Activated naive CD8-positive, alpha-beta T cell treated with anti-CD3 and anti-CD28 coated beads, Interleukin-2, amount 10 ng/mL, durations not matched to agents 7 days and 5 days (primary cell): ENCODE measurements around the gene SEL1L3. TPM values are rescaled to one million over a fixed set of nuclear protein-coding genes. Genes with fewer than 3 reads are reported as not detected.
"Not testable (repeated sequence)": the region's sequence is repeated elsewhere in the genome, so short reads cannot be mapped to it uniquely, and the experiment has no call there.

Source experiments
- ATAC-seq: fragments of 150-1000 bp; cut with Tn5 transposase; one replicate; pipeline ENCODE4 v1.10.0; 2021; ENCODE audit warnings: low read depth, moderate library complexity
- POLR2A ChIA-PET: fragments of 350-600 bp; sonication (Branson Sonifier 250); formaldehyde crosslinking; loops from one replicate; lab custom pipeline; 2021; ENCODE audit warnings: antibody characterized with exemption; lab: Charles Lee
- DNase-seq: peaks from one replicate; pipeline ENCODE4 v3.0.0; 2021
- H3K27ac Mint-ChIP-seq: one replicate; pipeline ENCODE4 v1.8.0; 2022; ENCODE audit warnings: mild to moderate bottlenecking, mixed read lengths
- H3K27me3 Mint-ChIP-seq: one replicate; pipeline ENCODE4 v1.8.0; 2022; ENCODE audit warnings: mild to moderate bottlenecking, moderate library complexity, mixed read lengths
- H3K36me3 Mint-ChIP-seq: one replicate; pipeline ENCODE4 v1.8.0; 2021; ENCODE audit warnings: mild to moderate bottlenecking, mixed read lengths
- H3K4me1 Mint-ChIP-seq: one replicate; pipeline ENCODE4 v1.8.0; 2021; ENCODE audit warnings: mixed read lengths
- H3K4me3 Mint-ChIP-seq: one replicate; pipeline ENCODE4 v1.8.0; 2022; ENCODE audit warnings: mild to moderate bottlenecking, moderate library complexity, mixed read lengths
- H3K9me3 Mint-ChIP-seq: one replicate; pipeline ENCODE4 v1.8.0; 2021; ENCODE audit warnings: mixed read lengths
- total RNA-seq, 2 experiments: library from RNA; stranded (reverse); gene quantifications; one replicate each; pipeline ENCODE4 v1.2.3, GENCODE V29; 2021

The SEL1L3 gene
- total RNA-seq, 2 experiments from 2014 or later: 62.8 to 69.7 TPM

- H3K9me3 Mint-ChIP-seq: no peaks in the 10 kb centered on the region
These were observed 10.3 kb upstream of the SEL1L3 start for GRCh38 chr4:25872851-25873631.

GRCh38 chr4:25870081-25870480, 7.3 kb upstream of the SEL1L3 start:
- Mint-ChIP-seq H3K4me1 (peaks cover 9% of the 10 kb centered on the region), H3K9me3 (no peaks in the 10 kb centered on the region), H3K27me3 (peaks cover 3% of the 10 kb centered on the region), H3K4me3 (no peak overlapping the region), H3K36me3 (no peaks in the 10 kb centered on the region), H3K27ac (no peak overlapping the region)
- POLR2A ChIA-PET: interaction anchor here (1.4 kb wide), 1 partner anchor 10 kb away, joined by 3 read pairs; no protein-coding TSS in a partner anchor
- ATAC-seq: no peak
- no peak for DNase-seq

More at GRCh38 chr4:25872851-25873631, 10.3 kb upstream of the SEL1L3 start:
- DNase-seq: no peak
- POLR2A ChIA-PET: no interaction called here
- no peak overlapping the region for H3K4me3 Mint-ChIP-seq
- no peak for ATAC-seq
- peaks cover 3% of the 10 kb centered on the region for H3K27me3 Mint-ChIP-seq
- no peak overlapping the region for H3K27ac Mint-ChIP-seq
- H3K36me3 Mint-ChIP-seq: no peaks in the 10 kb centered on the region
- H3K4me1 Mint-ChIP-seq: peaks cover 6% of the 10 kb centered on the region

- POLR2A ChIA-PET: no interaction called here
These were observed 5.0 kb upstream of the SEL1L3 start for GRCh38 chr4:25867781-25868294.

DNA sequence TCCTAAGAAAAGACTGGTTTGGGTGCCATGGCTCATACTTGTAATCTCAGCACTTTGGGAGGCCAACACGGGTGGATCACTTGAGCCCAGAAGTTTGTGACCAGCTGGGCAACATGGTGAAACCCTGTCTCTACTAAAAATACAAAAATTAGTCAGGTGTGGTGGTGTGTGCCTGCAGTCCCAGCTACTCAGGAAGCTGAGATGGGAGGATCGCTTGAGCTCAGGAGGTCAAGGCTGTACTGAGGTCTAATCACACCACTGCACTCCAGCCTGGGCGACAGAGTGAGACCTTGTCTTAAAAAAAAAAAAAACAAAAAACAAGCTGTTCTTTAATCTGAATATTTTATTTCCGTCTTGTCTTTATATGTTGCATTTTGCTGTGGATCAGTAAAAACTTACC, 3.6 kb upstream of the SEL1L3 start:
- H3K4me3 Mint-ChIP-seq, ATAC-seq, POLR2A ChIA-PET, H3K27me3 Mint-ChIP-seq, H3K36me3 Mint-ChIP-seq, H3K9me3 Mint-ChIP-seq, DNase-seq, H3K27ac Mint-ChIP-seq, H3K4me1 Mint-ChIP-seq: not testable (repeated sequence)

More at GRCh38 chr4:25867781-25868294, 5.0 kb upstream of the SEL1L3 start:
- Mint-ChIP-seq H3K36me3 (no peaks in the 10 kb centered on the region), H3K4me1 (peaks cover 3% of the 10 kb centered on the region), H3K4me3 (no peak overlapping the region), H3K27ac (no peak overlapping the region), H3K9me3 (no peaks in the 10 kb centered on the region), H3K27me3 (peaks cover 3% of the 10 kb centered on the region)
- DNase-seq (no peak), ATAC-seq (no peak)

DNA sequence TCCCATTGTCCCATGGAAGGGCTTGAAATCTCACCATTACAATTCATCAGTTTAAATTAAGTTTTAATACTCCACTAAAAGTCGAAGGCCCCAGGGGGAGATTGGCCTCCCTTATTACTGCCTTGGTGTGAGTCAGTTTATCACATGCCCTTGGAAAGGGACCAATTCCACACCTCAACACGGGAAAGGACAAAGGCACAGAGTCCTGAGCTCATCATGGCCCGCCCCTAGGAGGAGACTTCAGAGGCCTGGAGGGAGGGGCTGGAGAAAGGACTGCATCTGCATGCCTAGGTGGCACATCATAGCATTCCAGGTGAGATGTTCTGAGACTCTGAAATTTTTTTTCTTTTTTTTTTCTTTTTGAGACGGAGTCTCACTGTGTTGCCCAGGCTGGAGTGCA, 2.8 kb upstream of the SEL1L3 start:
- peaks cover 7% of the 10 kb centered on the region for H3K36me3 Mint-ChIP-seq
- no peak overlapping the region for H3K27ac Mint-ChIP-seq
- H3K9me3 Mint-ChIP-seq: no peaks in the 10 kb centered on the region
- H3K4me3 Mint-ChIP-seq: no peak overlapping the region
- DNase-seq (no peak), ATAC-seq (no peak)
- H3K27me3 Mint-ChIP-seq: peaks cover 3% of the 10 kb centered on the region
- peaks cover 12% of the 10 kb centered on the region for H3K4me1 Mint-ChIP-seq
- POLR2A ChIA-PET: no interaction called here

DNA sequence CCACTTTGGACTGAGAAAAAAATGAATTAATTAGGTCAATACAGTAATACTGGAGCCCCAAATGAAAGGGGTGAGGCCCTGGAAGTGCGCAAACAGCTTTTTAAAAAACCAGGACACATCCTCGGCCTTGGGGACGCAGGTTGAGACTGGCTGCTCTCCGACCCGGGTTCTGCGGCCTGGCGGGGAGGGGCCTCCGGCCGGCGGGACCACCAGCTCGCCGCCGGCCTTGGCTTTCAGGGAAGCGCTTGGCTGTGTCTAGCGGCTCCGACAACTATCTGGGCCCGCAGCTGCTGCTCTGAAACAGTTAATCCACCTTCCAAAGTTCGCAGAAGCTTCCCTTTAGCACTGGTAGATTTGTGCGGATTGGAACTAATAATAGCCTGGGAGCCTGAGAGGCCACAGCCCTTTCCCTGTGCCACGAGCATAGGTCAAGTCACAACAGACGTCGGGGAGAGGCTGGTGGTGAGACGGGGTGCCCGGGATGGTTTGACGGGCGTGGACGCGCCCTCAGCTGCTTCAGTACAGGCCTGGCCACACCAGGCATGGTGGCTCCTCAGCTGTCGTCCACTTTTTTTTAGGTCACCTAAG, 1.1 kb upstream of the SEL1L3 start:
- Mint-ChIP-seq H3K27ac (peak overlapping the region; percentile 75), H3K36me3 (peaks cover 7% of the 10 kb centered on the region), H3K9me3 (no peaks in the 10 kb centered on the region), H3K27me3 (peaks cover 3% of the 10 kb centered on the region), H3K4me3 (peak overlapping the region; percentile 77), H3K4me1 (peaks cover 29% of the 10 kb centered on the region)
- DNase-seq: no peak
- ATAC-seq: no peak
- POLR2A ChIA-PET: interaction anchor here (2.1 kb wide), 1 partner anchor 9 kb away, joined by 12 read pairs; no protein-coding TSS in a partner anchor

DNA sequence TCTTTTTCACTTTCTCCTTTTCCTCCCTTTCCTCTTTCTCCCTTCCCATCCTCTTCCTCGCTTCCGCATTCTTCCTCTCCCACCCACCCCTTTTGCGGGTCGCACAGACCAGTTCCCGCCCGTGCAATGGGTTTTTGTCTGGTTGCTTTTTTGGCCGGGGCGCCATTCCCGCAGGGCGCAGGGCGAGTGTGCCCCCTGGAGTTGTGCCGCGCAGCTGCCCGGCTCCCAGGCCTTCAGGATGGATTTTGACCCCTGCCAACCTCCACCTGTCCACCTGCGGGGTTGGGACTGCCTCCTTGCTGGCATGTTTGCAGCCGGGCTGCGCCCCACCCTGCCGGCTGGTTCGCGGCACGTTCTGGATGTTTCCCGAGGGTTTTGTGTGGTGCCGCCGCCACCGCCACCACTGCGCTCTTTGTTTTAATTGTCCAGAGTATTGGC, 578 bp upstream of the SEL1L3 start:
- peaks cover 32% of the 10 kb centered on the region for H3K4me1 Mint-ChIP-seq
- ATAC-seq (no peak), DNase-seq (no peak)
- peaks cover 8% of the 10 kb centered on the region for H3K36me3 Mint-ChIP-seq
- H3K27ac Mint-ChIP-seq: peak overlapping the region; percentile 75
- POLR2A ChIA-PET: interaction anchor here (2.1 kb wide), 1 partner anchor 9 kb away, joined by 12 read pairs; no protein-coding TSS in a partner anchor
- H3K9me3 Mint-ChIP-seq: no peaks in the 10 kb centered on the region
- no peaks in the 10 kb centered on the region for H3K27me3 Mint-ChIP-seq
- H3K4me3 Mint-ChIP-seq: peak overlapping the region; percentile 77

DNA sequence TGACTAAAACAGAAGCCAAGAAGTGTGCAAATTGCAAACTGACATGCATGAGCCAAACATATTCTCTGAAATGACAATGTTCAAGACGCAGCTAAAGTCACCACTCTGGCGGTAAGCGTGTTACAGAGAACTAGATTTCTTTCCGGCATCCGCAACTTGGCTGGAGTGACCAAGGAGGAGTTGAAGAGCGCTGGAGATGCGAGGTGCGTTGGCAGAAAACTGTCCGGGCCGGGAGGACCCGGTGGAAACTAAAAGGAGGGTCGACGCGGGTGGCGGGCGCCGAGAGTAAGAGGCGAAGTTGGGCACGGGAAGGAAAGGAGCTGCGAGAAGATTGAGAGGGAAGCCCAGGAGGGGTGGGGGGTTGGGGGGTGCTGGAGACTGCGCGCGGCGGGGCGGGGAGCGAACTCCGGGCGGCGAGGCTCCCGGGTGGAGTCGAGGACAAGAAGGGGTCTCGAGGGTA, 807 bp downstream of the SEL1L3 start:
- POLR2A ChIA-PET: interaction anchor here (0.6 to 1.8 kb wide), 7 partner anchors 12 to 485 kb away, joined by 3 to 15 read pairs (median 4); partner anchors contain the start of gene SMIM20
- H3K27ac Mint-ChIP-seq: peak overlapping the region; percentile 100

DNA sequence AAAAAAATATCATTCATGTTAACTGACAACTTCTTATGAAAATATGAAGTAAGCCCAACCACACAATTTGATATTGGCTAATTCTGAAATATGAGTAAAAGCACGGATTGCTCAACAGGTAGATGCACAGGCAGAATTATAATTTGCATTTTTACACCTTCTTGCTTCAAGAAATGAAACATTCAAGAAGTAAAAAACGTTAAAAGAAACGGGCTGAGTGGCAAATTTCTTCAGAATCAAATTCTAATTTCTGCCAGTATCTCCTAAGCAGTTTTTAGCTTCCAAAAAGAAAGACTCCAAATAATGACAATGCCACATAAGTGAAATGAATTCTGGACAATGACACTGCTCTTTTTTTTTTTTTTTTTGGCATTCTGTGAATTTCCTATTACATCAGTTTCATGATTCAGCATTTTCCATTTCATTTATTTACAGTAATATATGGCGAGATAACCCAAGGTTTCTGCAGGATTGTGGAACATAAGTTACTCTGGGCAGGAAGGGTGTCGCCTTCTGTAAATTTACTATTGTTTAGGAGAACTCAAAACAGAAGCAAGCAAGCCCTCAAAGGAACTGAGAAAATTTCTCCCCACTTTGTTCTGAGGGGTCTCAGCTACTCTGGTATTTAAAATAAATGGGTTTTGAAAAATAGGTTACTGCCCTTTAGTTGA, 1.4 kb downstream of the SEL1L3 start:
- ATAC-seq (no peak), DNase-seq (no peak)
- peak overlapping the region; percentile 100 for H3K27ac Mint-ChIP-seq
- no peaks in the 10 kb centered on the region for H3K27me3 Mint-ChIP-seq
- H3K9me3 Mint-ChIP-seq: no peaks in the 10 kb centered on the region
- H3K4me3 Mint-ChIP-seq: peak overlapping the region; percentile 100
- POLR2A ChIA-PET: interaction anchor here (0.6 to 1.8 kb wide), 6 partner anchors 12 to 108 kb away, joined by 3 to 15 read pairs (median 5); partner anchors contain the start of gene SMIM20
- peaks cover 16% of the 10 kb centered on the region for H3K36me3 Mint-ChIP-seq
- H3K4me1 Mint-ChIP-seq: peaks cover 48% of the 10 kb centered on the region

More for the DNA sequence above, 807 bp downstream of the SEL1L3 start:
- ATAC-seq (peak; percentile 31), DNase-seq (peak; percentile 57)
- peak overlapping the region; percentile 100 for H3K4me3 Mint-ChIP-seq
- peaks cover 44% of the 10 kb centered on the region for H3K4me1 Mint-ChIP-seq
- no peaks in the 10 kb centered on the region for H3K27me3 Mint-ChIP-seq
- H3K36me3 Mint-ChIP-seq: peaks cover 16% of the 10 kb centered on the region
- H3K9me3 Mint-ChIP-seq: no peaks in the 10 kb centered on the region

GRCh38 chr4:25860586-25861279, 2.1 kb downstream of the SEL1L3 start:
- peak overlapping the region; percentile 100 for H3K4me3 Mint-ChIP-seq
- no peak for DNase-seq
- peaks cover 16% of the 10 kb centered on the region for H3K36me3 Mint-ChIP-seq
- H3K9me3 Mint-ChIP-seq: no peaks in the 10 kb centered on the region
- peak overlapping the region; percentile 100 for H3K27ac Mint-ChIP-seq
- peaks cover 51% of the 10 kb centered on the region for H3K4me1 Mint-ChIP-seq
- no peaks in the 10 kb centered on the region for H3K27me3 Mint-ChIP-seq
- no peak for ATAC-seq
- POLR2A ChIA-PET: interaction anchor here (1.0 to 1.8 kb wide), 4 partner anchors 14 to 53 kb away, joined by 3 to 15 read pairs (median 7); partner anchors contain the start of gene SMIM20

DNA sequence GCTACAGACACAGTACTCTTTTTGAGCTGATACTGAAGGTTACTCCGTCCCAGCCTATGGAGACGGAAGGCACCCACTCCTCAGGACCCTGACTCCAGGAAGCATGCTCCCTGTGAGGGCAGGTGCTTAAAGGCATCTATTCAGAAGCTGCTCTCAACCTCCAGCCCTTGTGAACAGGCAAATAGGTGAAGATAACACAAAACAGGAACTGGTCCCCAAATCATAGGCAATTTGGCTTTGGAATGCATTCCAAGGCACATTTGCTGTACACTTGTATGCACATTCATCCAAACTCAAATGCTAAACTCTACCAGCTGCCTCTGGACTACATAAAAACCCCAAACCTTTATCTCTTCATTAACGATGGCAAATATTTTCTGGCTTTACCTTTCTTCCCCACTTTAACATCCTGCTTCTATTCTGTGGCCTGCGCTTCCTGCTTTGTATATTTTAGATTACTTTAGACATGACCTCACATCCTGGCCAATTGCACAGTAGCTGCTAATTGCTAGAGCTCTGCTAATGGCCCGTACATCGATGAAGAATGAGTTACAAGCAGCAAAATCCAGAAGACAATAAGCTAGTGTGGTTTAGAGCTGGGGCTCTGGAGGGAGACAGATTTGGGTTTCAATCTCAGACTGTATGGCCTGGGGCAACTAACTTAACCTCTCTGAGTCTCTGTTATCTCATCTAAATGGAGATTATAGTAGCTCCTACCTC, 3.2 kb downstream of the SEL1L3 start:
- POLR2A ChIA-PET: interaction anchor here (0.8 to 1.7 kb wide), 6 partner anchors 10 to 1001 kb away, joined by 3 to 11 read pairs (median 3); partner anchors contain the start of genes SMIM20, STIM2 and TBC1D19
- no peak for DNase-seq
- Mint-ChIP-seq H3K36me3 (peaks cover 16% of the 10 kb centered on the region), H3K27me3 (no peaks in the 10 kb centered on the region), H3K4me3 (peak overlapping the region; percentile 100), H3K27ac (peak overlapping the region; percentile 100), H3K9me3 (no peaks in the 10 kb centered on the region), H3K4me1 (peaks cover 59% of the 10 kb centered on the region)
- ATAC-seq: peak; percentile 70
